HG03135 (cell line): ENCODE data around the gene RNF168.
"Not testable (repeated sequence)": the region's sequence is repeated elsewhere in the genome, so short reads cannot be mapped to it uniquely, and the experiment has no call there.

ENCODE experiments used
- ATAC-seq: cut with Tn5 transposase; IDR thresholded peaks from one replicate; pipeline ENCODE4 v1.9.1; 2021; ENCODE audit warnings: mild to moderate bottlenecking, moderate library complexity; ENCODE audit not compliant: unreplicated experiment

Gene RNF168

GRCh38 chr3:196472286-196472685 is 31.3 kb downstream of the RNF168 start:
- no peak for ATAC-seq

GRCh38 chr3:196471551-196471950 is 32.0 kb downstream of the RNF168 start:
- ATAC-seq: no peak

DNA sequence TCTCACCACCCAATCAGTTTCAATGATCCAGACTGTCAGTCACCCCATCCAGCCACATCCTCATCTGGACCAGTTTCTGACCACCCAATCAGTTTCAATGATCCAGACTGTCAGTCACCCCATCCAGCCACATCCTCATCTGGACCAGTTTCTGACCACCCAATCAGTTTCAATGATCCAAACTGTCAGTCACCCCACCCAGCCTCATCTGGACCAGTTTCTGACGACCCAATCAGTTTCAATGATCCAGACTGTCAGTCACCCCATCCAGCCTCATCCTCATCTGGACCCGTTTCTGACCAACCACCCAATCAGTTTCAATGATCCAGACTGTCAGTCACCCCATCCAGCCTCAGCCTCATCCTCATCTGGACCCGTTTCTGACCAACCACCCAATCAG is 33.4 kb downstream of the RNF168 start:
- ATAC-seq: not testable (repeated sequence)

DNA sequence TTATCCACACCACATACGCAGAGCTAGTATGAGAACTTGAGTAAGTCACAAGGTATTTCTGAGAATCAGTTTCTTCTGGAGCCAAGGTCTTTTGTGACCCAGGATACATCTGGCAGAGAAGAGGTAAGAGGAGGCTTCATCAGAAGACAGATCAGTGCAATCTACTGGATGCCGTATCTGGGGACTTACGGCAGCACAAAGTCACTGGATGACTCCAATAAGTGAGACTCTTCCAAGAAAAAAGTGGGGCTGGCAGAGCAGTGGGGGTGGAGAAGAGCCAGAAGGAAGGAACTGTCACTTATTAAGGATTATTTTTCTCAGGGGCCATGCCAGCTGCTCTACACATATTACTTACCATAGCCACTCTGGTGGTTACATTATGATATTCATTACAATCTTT is 39.8 kb downstream of the RNF168 start:
- no peak for ATAC-seq

DNA sequence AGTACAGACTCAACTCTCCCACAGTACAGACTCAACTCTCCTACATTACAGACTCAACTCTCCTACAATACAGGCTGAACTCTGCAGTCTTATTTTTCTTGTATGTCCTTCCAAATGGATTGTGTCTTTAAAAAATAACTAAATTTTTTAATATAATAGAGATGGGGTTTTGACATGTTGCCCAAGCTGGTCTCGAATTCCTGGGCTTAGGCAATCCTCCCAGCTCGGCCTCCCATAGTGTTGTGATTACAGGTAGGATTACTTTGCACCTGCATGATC is 40.2 kb downstream of the RNF168 start:
- no peak for ATAC-seq

DNA sequence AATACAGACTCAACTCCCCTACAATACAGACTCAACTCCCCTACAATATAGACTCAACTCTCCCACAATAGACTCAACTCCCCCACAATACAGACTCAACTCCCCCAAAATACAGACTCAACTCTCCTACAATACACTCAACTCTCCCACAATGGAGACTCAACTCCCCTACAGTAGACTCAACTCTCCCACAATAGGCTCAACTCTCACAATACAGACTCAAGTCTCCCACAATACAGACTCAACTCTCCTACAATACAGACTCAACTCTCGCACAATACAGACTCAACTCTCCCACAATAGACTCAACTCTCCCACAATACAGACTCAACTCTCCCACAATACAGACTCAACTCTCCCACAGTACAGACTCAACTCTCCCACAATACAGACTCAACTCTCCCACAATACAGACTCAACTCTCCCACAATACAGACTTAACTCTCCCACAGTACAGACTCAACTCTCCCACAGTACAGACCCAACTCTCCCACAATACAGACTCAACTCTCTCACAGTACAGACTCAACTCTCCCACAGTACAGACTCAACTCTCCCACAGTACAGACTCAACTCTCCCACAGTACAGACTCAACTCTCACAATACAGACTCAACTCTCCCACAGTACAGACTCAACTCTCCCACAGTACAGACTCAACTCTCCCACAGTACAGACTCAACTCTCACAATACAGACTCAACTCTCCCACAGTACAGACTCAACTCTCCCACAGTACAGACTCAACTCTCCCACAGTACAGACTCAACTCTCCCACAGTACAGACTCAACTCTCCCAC is 40.7 kb downstream of the RNF168 start:
- ATAC-seq: not testable (repeated sequence)

DNA sequence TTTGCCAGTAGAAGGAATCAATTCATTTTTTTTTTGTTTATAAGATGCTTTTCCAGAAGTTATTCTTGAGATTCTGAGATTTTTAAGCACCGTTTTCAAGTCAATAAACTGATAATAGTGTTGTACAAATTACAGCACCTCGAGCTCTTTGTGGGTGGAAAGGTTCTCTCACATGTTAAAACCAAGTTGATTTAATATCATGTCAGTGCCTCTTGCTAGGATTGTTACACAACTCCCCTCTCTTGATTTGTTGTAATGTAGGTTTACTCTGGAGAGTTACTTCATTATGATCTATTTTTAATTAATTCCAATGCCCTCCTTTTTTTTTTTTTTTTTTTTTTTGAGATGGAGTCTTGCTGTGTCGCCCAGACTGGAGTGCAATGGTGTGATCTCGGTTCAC is 45.5 kb downstream of the RNF168 start:
- ATAC-seq: no peak

DNA sequence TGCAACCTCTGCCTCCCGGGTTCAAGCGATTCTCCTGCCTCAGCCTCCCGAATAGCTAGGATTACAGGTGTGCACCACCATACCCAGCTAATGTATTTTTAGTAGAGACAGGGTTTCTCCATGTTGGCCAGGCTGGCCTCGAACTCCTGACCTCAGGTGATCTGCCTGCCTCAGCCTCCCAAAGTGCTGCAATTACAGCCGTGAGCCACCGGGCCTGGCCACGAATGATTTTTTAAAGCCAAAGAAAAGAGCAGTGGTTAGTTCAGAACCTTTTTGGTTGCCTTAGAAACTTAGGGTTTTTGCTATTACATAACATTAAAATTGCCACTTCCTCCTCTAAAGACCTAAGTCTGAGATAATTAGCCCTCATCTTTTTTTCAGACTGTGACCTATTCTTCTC is 46.1 kb downstream of the RNF168 start:
- not testable (repeated sequence) for ATAC-seq

DNA sequence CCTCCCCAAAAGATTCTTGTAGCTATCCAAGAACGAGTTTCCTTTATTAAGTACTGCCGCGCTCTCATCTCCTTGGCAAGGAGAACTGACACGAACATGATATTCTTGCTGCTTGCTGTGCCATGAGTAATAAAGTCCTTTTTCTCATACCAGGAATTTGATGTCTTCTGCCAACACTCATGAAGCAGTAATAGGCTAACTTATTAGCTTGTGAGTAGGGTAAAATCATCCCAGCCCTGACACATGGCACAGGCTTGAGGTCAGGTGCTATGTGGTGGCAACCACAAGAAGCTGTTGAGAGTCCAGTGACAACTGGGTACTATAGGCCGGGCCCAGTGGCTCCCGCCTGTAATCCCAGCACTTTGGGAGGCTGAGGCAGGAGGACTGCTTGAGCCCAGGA is 48.6 kb downstream of the RNF168 start:
- ATAC-seq: no peak

- not testable (repeated sequence) for ATAC-seq
These were observed 58.2 kb downstream of the RNF168 start for GRCh38 chr3:196445391-196445790.

DNA sequence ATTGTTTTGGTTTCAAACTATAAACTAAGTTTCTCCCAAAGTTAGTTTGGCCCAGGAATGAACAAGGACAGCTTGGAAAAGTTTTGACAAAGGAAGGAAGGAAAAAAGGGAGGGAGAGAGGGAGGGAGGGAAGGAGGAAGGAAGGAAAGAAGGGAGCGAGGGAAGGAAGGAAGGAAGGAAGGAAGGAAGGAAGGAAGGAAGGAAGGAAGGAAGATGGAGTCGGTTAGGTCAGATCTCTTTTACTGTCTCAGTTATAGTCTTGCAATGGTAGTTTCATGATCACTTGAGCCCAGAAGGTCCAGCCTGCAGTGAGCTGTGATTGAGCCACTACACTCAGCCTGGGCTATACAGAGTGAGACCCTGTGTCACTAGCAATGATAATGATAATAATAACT is 59.1 kb downstream of the RNF168 start:
- no peak for ATAC-seq

- ATAC-seq: no peak
These were observed 62.9 kb downstream of the RNF168 start for GRCh38 chr3:196440696-196441095.

DNA sequence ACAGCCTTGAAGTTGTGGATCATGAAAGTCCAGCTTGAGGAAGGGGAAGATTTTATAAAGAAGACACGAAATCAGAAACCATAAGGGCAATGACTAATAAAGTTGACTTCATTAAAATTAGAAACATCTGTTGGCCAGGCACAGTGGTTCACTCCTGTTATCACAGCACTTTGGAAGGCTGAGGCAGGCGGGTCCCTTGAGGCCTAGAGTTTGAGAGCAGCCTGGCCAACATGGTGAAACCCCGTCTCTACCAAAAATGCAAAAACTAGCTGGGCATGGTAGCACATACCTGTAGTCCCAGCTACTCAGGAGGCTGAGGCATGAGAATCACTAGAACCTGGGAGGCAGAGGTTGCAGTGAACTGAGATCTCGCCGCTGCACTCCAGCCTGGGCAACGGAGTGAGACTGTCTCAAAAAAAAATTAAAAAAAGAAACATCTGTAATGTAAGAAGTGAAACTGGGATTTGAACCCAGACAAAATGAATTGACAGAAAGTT is 63.5 kb downstream of the RNF168 start:
- no peak for ATAC-seq

- peak; percentile 84 for ATAC-seq
These were observed 71.3 kb downstream of the RNF168 start, which contains the start of gene UBXN7 for GRCh38 chr3:196432137-196432879. UBXN7 (minus strand) TSS chr3:196432427; CDS start chr3:196432399, 28 bp downstream.

DNA sequence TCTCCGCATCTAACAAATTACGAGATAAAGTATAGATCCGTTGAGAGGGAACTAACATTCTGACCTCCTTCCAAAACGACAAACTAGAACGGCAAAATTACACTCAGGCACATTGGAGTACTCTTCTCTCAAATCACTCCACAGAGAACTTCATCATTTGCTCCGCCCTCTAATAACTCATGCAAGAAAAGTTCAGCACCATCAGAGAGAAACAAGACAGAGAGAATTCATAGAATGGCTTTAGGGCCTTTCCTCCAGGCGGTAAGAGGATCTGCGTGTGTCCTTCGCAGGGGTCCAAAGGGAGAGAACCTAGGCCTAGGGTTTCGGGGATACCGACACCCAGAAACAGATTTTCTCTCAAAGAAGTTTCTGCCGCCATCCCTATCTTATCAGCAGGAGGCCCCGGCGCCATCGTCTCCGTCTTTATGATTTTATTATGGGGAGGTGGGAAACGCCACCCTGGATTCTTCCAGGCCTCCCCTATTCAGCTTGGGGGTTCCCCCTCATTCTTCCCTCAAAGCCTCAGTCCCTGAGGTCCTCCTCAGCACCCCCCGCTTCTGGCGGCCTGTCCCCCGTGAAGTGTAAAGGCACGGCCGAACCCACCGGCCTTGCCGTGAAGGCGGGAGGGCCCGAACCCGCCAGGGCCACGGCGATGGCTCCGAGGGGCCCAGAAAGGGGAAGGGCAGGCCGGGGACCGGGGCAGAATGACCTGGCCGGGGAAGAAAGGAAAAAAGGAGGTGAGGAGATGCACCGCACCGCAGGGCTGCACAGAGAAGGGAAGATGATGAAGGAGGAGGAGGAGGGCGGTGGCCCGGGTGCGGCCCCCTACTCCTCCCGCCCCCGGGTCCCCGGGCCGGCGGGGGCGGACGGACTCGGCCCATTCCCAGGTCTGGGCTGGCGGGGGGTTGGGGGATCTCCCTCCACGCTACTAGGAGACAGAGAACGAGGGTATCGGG is 72.1 kb downstream of the RNF168 start:
- peak; percentile 36 for ATAC-seq

DNA sequence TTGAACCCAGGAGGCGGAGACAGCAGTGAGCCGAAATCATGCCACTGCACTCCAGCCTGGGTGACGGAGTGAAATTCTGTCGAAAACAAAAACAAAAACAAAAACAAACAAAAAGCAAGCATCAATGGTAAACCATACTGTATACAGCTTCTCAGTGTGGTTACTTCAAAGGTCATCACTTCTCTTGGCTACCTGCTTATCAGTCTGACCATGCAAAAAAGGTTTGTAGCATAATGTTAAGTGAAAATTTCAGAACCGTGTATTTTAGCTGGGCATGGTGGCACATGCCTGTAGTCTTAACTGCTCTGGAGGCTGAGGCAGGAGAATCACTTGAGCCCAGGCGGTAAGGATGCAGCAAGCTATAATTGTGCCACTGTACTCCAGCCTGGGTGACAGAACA is 75.5 kb downstream of the RNF168 start:
- ATAC-seq: no peak

DNA sequence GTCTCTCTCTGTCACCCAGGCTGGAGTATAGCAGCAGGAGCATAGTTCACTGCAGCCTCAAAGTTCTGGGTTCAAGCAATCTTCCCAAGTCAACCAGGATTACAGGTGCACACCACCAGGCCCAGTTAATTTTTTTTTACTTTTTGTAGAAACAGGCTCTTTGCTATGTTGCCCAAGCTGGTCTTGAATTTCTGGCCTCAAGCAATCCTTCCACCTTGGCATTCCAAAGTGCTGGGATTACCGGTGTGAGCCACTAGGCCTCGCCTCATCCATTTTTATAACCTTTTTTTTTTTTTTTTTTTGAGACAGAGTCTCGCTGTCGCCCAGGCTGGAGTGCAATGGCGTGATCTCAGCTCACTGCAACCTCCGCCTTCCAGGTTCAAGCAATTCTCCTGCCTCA is 79.1 kb downstream of the RNF168 start:
- not testable (repeated sequence) for ATAC-seq

GRCh38 chr3:196423044-196423781 is 80.4 kb downstream of the RNF168 start:
- ATAC-seq: no peak

- not testable (repeated sequence) for ATAC-seq
These were observed 81.9 kb downstream of the RNF168 start for GRCh38 chr3:196421668-196422067.

DNA sequence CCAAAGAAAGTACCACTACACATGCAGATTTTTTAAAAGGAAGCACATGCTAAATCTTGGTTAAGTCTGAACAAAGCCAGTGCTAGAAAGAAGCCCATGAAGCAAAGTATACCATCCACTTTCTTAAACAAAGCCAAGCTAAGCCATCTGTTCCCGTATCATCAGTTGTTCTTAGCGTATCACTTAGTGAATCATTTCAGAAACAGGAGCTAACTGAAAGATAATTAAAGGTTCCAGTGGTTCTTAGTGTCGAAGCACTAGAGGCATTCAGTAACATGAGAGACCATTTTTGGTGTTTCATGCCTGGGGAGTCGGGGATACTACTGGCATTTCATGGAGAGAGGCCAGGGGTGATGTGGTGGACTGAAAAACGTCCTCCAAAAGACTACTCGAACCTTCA is 84.2 kb downstream of the RNF168 start:
- ATAC-seq: no peak
